NCI-H1417 (cell line): ENCODE results near the gene TENT4A.
"Not testable (repeated sequence)": the region's sequence is repeated elsewhere in the genome, so short reads cannot be mapped to it uniquely, and the experiment has no call there.

Source experiments
- DNase-seq, 3 experiments: peaks; one replicate each; lab custom pipeline; 2025; lab: John Stamatoyannopoulos, UW

TENT4A gene

GRCh38 chr5:6768590-6769230 is 55.5 kb downstream of the TENT4A start:
- DNase-seq = no peak

GRCh38 chr5:6770826-6771607 is 57.8 kb downstream of the TENT4A start:
- DNase-seq = no peak

GRCh38 chr5:6772886-6773285 is 59.7 kb downstream of the TENT4A start:
- DNase-seq = peak; percentile 52 to 75 (median 73)

- DNase-seq = peak; percentile 63 to 96 (median 90)
Observed at GRCh38 chr5:6773342-6774035, 60.3 kb downstream of the TENT4A start.

- not testable (repeated sequence) for DNase-seq
Observed at GRCh38 chr5:6774207-6774606, 61.0 kb downstream of the TENT4A start.

GRCh38 chr5:6774721-6775204 is 61.5 kb downstream of the TENT4A start:
- DNase-seq = no peak

- DNase-seq = no peak
Observed at GRCh38 chr5:6775571-6775970, 62.3 kb downstream of the TENT4A start.

GRCh38 chr5:6780802-6781391 is 67.7 kb downstream of the TENT4A start:
- peak in 1 of 3 experiments; percentile 37 for DNase-seq

- DNase-seq = no peak
Observed at GRCh38 chr5:6781716-6782115, 68.5 kb downstream of the TENT4A start.

- no peak for DNase-seq
Observed at GRCh38 chr5:6783787-6784186, 70.6 kb downstream of the TENT4A start.

GRCh38 chr5:6784481-6784880 is 71.2 kb downstream of the TENT4A start:
- no peak for DNase-seq

GRCh38 chr5:6785161-6785860 is 72.1 kb downstream of the TENT4A start:
- no peak for DNase-seq

GRCh38 chr5:6785861-6786180 is 72.6 kb downstream of the TENT4A start:
- no peak for DNase-seq

GRCh38 chr5:6786786-6787495 is 73.7 kb downstream of the TENT4A start:
- DNase-seq = no peak

- no peak for DNase-seq
Observed at GRCh38 chr5:6787941-6788340, 74.7 kb downstream of the TENT4A start.

GRCh38 chr5:6788439-6788838 is 75.2 kb downstream of the TENT4A start:
- no peak for DNase-seq

GRCh38 chr5:6788956-6789649 is 75.9 kb downstream of the TENT4A start:
- no peak for DNase-seq

GRCh38 chr5:6790346-6790865 is 77.2 kb downstream of the TENT4A start:
- DNase-seq = no peak

GRCh38 chr5:6791031-6791430 is 77.8 kb downstream of the TENT4A start:
- DNase-seq = peak; percentile 56 to 82 (median 65)

GRCh38 chr5:6792376-6792775 is 79.1 kb downstream of the TENT4A start:
- no peak for DNase-seq
